ENCODE data around the gene SLC9A9. TPM values are rescaled to one million over a fixed set of nuclear protein-coding genes. Genes with fewer than 3 reads are reported as not detected.
A peak's percentile ranks its signal among the peaks of the same experiment; 100 is the strongest.

The SLC9A9 gene
- total RNA-seq, 1 donor from 2014 or later, result 11.4 TPM

GRCh38 chr3:143650120-143650519, 198.1 kb downstream of the SLC9A9 start:
- Mint-ChIP-seq H3K9me3 (ENCODE audit: unreplicated experiment) (no peaks in the 10 kb centered on the region), H3K4me1 (ENCODE audit: low read depth, unreplicated experiment) (peaks cover 2% of the 10 kb centered on the region), H3K4me3 (ENCODE audit: unreplicated experiment) (no peak overlapping the region), H3K27ac (ENCODE audit: unreplicated experiment) (peak overlapping the region; percentile 15), H3K27me3 (ENCODE audit: unreplicated experiment) (no peaks in the 10 kb centered on the region), H3K36me3 (ENCODE audit: unreplicated experiment) (no peaks in the 10 kb centered on the region)
- no peak for DNase-seq
- no peak for TF ChIP-seq CTCF (IDR thresholded peaks at IDR 0.05; ENCODE audit: partially characterized antibody, unreplicated experiment)

GRCh38 chr3:143648708-143649107, 199.6 kb downstream of the SLC9A9 start:
- H3K27ac Mint-ChIP-seq (ENCODE audit: unreplicated experiment), result no peak overlapping the region
- peak; percentile 39 for DNase-seq
- no peak overlapping the region for H3K4me3 Mint-ChIP-seq (ENCODE audit: unreplicated experiment)

GRCh38 chr3:143648218-143648617, 200.1 kb downstream of the SLC9A9 start:
- Mint-ChIP-seq H3K4me3 (ENCODE audit: unreplicated experiment) (no peak overlapping the region), H3K27ac (ENCODE audit: unreplicated experiment) (no peak overlapping the region), H3K9me3 (ENCODE audit: unreplicated experiment) (no peaks in the 10 kb centered on the region), H3K4me1 (ENCODE audit: low read depth, unreplicated experiment) (peaks cover 5% of the 10 kb centered on the region), H3K36me3 (ENCODE audit: unreplicated experiment) (no peaks in the 10 kb centered on the region), H3K27me3 (ENCODE audit: unreplicated experiment) (no peaks in the 10 kb centered on the region)
- DNase-seq, result no peak
- no peak for TF ChIP-seq CTCF (IDR thresholded peaks at IDR 0.05; ENCODE audit: partially characterized antibody, unreplicated experiment)

More at GRCh38 chr3:143648708-143649107, 199.6 kb downstream of the SLC9A9 start:
- no peaks in the 10 kb centered on the region for H3K36me3 Mint-ChIP-seq (ENCODE audit: unreplicated experiment)
- peak; percentile 55 for TF ChIP-seq CTCF (IDR thresholded peaks at IDR 0.05; ENCODE audit: partially characterized antibody, unreplicated experiment)
- no peaks in the 10 kb centered on the region for H3K27me3 Mint-ChIP-seq (ENCODE audit: unreplicated experiment)
- H3K4me1 Mint-ChIP-seq (ENCODE audit: low read depth, unreplicated experiment), result peaks cover 5% of the 10 kb centered on the region
- H3K9me3 Mint-ChIP-seq (ENCODE audit: unreplicated experiment), result no peaks in the 10 kb centered on the region

GRCh38 chr3:143644370-143645089, 203.7 kb downstream of the SLC9A9 start:
- peaks cover 5% of the 10 kb centered on the region for H3K4me1 Mint-ChIP-seq (ENCODE audit: low read depth, unreplicated experiment)
- peak; percentile 50 for TF ChIP-seq CTCF (IDR thresholded peaks at IDR 0.05; ENCODE audit: partially characterized antibody, unreplicated experiment)
- H3K4me3 Mint-ChIP-seq (ENCODE audit: unreplicated experiment), result no peak overlapping the region
- peak; percentile 45 for DNase-seq
- H3K9me3 Mint-ChIP-seq (ENCODE audit: unreplicated experiment), result no peaks in the 10 kb centered on the region
- H3K27ac Mint-ChIP-seq (ENCODE audit: unreplicated experiment), result no peak overlapping the region
- H3K36me3 Mint-ChIP-seq (ENCODE audit: unreplicated experiment), result no peaks in the 10 kb centered on the region
- no peaks in the 10 kb centered on the region for H3K27me3 Mint-ChIP-seq (ENCODE audit: unreplicated experiment)

GRCh38 chr3:143643905-143644304, 204.4 kb downstream of the SLC9A9 start:
- Mint-ChIP-seq H3K27ac (ENCODE audit: unreplicated experiment) (no peak overlapping the region), H3K36me3 (ENCODE audit: unreplicated experiment) (no peaks in the 10 kb centered on the region), H3K4me1 (ENCODE audit: low read depth, unreplicated experiment) (peaks cover 5% of the 10 kb centered on the region), H3K27me3 (ENCODE audit: unreplicated experiment) (no peaks in the 10 kb centered on the region), H3K4me3 (ENCODE audit: unreplicated experiment) (no peak overlapping the region), H3K9me3 (ENCODE audit: unreplicated experiment) (no peaks in the 10 kb centered on the region)
- DNase-seq, result no peak
- TF ChIP-seq CTCF (IDR thresholded peaks at IDR 0.05; ENCODE audit: partially characterized antibody, unreplicated experiment), result no peak

Data from glutamatergic neuron (in vitro differentiated cells).